Spleen (tissue), 7 donors: ENCODE data around the gene DACH1.

ENCODE experiments used
- CTCF ChIP-seq, 11 experiments: fragments of 200-600 bp in 7 of 11; fragments of 450-650 bp in 4 of 11; sonication (generic) in 4 of 11; IDR thresholded peaks in 8 of 11; conservative IDR thresholded peaks in 3 of 11; 1 replicate in 7 of 11; 2 replicates in 4 of 11; pipeline versions ENCODE4 v1.4.0 to v1.8.0; 2016 to 2021; ENCODE audit warnings: antibody characterized with exemption in 11 of 11, inconsistent platforms in 4 of 11, mild to moderate bottlenecking in 1 of 11
- POLR2A ChIP-seq, 3 donors: fragments of 450-650 bp; IDR thresholded peaks; one replicate each; pipeline ENCODE4 v1.5.1; 2017; ENCODE audit warnings: antibody characterized with exemption in 3 of 3, mild to moderate bottlenecking in 1 of 3
- donor health status: DM: no; HTN: no; CAD: no; lungs with moderate emphysema.
- donor health status: DM: no; HTN: no; CAD: no.
- donor health status: DM: no; HTN: no; CAD: no.

- TF ChIP-seq POLR2A (IDR thresholded peaks at IDR 0.05), result no peak
- TF ChIP-seq CTCF (IDR thresholded peaks at IDR 0.05 in 8 of 11, conservative IDR thresholded peaks at IDR 0.05 in 3 of 11), result no peak
Measured at GRCh38 chr13:71864986-71865873, 1.8 kb downstream of the DACH1 start.
